Mucosa of descending colon (tissue), 3 donors: ENCODE results near the gene LRPAP1. TPM values are rescaled to one million over a fixed set of nuclear protein-coding genes. Genes with fewer than 3 reads are reported as not detected.

Experiments
- ATAC-seq: fragments of 200-7000 bp; cut with Tn5 transposase; one replicate; pipeline ENCODE4 v1.9.1; 2020; ENCODE audit warnings: mild to moderate bottlenecking, moderate library complexity
- DNase-seq, 3 donors: peaks; one replicate each; pipeline ENCODE4 v3.0.0-alpha.2; 2020
- H3K36me3 ChIP-seq: fragments of 200-600 bp; one replicate; pipeline ENCODE4 v1.8.0; 2021; ENCODE audit warnings: low read depth, mild to moderate bottlenecking
- H3K4me1 ChIP-seq: fragments of 200-600 bp; one replicate; pipeline ENCODE4 v1.8.0; 2021; ENCODE audit warnings: low read depth, mild to moderate bottlenecking
- H3K4me3 ChIP-seq: fragments of 200-600 bp; one replicate; pipeline ENCODE4 v1.8.0; 2021; ENCODE audit warnings: mild to moderate bottlenecking
- H3K9me3 ChIP-seq: fragments of 200-600 bp; one replicate; pipeline ENCODE4 v1.8.0; 2021; ENCODE audit warnings: mild to moderate bottlenecking
- CTCF ChIP-seq: fragments of 200-600 bp; IDR thresholded peaks from one replicate; pipeline ENCODE4 v1.8.0; 2022; ENCODE audit warnings: antibody characterized with exemption, mild to moderate bottlenecking
- intact Hi-C, 2 donors: fragments of 100-400 bp; cut with DNase I in 1 of 2; cut with micrococcal nuclease in 1 of 2; formaldehyde crosslinking; loops; one replicate each; pipeline versions ENCODE4 v1.11.0 to v1.11.1; 2022; cut with DNase I, micrococcal nuclease
- total RNA-seq, 3 donors: library from RNA; stranded (reverse); fragmentation: NEBNext Ultra II Directional in 2 of 3; extraction: Animal tissue kit (Norgen Biotek cat#: 25700) in 2 of 3; gene quantifications; one replicate each; pipeline versions ENCODE4 v1.2.1 to v1.2.4, GENCODE V29; 2021 to 2023
- donor health status: DM: no; HTN: no; CAD: no; lungs with moderate emphysema.
- donor health status: DM: no; HTN: no; CAD: no.
- donor health status: DM: no; HTN: yes; CAD: no.

The LRPAP1 gene
- total RNA-seq, 3 donors from 2014 or later: 109 to 139 (median 137) TPM

GRCh38 chr4:3498901-3499510 lies 33.2 kb downstream of the LRPAP1 start:
- H3K4me3 ChIP-seq: no peak overlapping the region
- no peaks in the 10 kb centered on the region for H3K4me1 ChIP-seq
- no peaks in the 10 kb centered on the region for H3K36me3 ChIP-seq
- ATAC-seq (no peak), DNase-seq (no peak)
- intact Hi-C loops: no loop called here
- no peak for TF ChIP-seq CTCF
- H3K9me3 ChIP-seq: no peaks in the 10 kb centered on the region

GRCh38 chr4:3498407-3498806 lies 33.8 kb downstream of the LRPAP1 start:
- Histone ChIP-seq H3K4me1 (no peaks in the 10 kb centered on the region), H3K36me3 (no peaks in the 10 kb centered on the region), H3K9me3 (no peaks in the 10 kb centered on the region), H3K4me3 (no peak overlapping the region)
- no peak for TF ChIP-seq CTCF
- ATAC-seq (no peak), DNase-seq (no peak)
- intact Hi-C loops: no loop called here

- intact Hi-C loops: no loop called here
- Histone ChIP-seq H3K9me3 (no peaks in the 10 kb centered on the region), H3K4me3 (no peak overlapping the region), H3K36me3 (no peaks in the 10 kb centered on the region), H3K4me1 (no peaks in the 10 kb centered on the region)
- ATAC-seq (peak; percentile 4), DNase-seq (no peak)
- TF ChIP-seq CTCF: no peak
Observed at GRCh38 chr4:3497523-3498389, 34.5 kb downstream of the LRPAP1 start.

- ATAC-seq: no peak
- no peak overlapping the region for H3K4me3 ChIP-seq
- no peak for DNase-seq
- H3K4me1 ChIP-seq: no peaks in the 10 kb centered on the region
- no peaks in the 10 kb centered on the region for H3K36me3 ChIP-seq
- intact Hi-C loops: no loop called here
- H3K9me3 ChIP-seq: no peaks in the 10 kb centered on the region
- TF ChIP-seq CTCF: no peak
Observed at GRCh38 chr4:3497095-3497494, 35.1 kb downstream of the LRPAP1 start.

- no peak for TF ChIP-seq CTCF
- intact Hi-C loops: no loop called here
- DNase-seq: no peak
- Histone ChIP-seq H3K36me3 (no peaks in the 10 kb centered on the region), H3K9me3 (no peaks in the 10 kb centered on the region), H3K4me1 (no peaks in the 10 kb centered on the region), H3K4me3 (no peak overlapping the region)
- no peak for ATAC-seq
Observed at GRCh38 chr4:3496021-3496420, 36.2 kb downstream of the LRPAP1 start.
